C4-2B (cell line): ENCODE data around the gene OXNAD1.

ENCODE experiments used
- H3K27ac ChIP-seq: fragments of 450-650 bp; 2 replicates; pipeline ENCODE4 v1.5.1; 2017
- ZFX ChIP-seq: fragments of 450-650 bp; IDR thresholded peaks from 2 replicates; pipeline ENCODE4 v1.6.1; 2017
- TF ChIP-seq, protein P1 (sequence below): fragments of 450-650 bp; conservative IDR thresholded peaks from 2 replicates; pipeline ENCODE4 v1.5.1; 2017; ENCODE audit warnings: mild to moderate bottlenecking

Gene OXNAD1

DNA sequence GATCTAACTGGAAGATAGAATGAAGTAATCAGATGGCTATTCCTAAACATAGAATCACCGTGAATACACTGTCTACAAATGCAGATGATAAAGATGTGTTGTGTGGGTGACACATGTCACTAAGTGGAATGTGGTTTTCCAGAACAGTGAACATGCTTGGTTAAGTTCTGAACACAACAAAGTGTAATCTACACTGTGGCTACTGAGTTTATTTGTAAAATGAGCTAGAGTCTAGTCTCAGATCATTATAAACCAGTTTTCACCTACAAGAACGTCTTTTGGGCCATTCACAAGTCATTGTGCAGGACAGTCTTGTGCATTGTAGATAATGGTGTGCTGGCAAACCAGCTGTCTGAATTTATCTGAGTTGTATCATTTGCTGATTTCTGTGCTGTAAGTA is 35.3 kb downstream of the OXNAD1 start:
- no peak overlapping the region for H3K27ac ChIP-seq
- TF ChIP-seq, protein P1, sequence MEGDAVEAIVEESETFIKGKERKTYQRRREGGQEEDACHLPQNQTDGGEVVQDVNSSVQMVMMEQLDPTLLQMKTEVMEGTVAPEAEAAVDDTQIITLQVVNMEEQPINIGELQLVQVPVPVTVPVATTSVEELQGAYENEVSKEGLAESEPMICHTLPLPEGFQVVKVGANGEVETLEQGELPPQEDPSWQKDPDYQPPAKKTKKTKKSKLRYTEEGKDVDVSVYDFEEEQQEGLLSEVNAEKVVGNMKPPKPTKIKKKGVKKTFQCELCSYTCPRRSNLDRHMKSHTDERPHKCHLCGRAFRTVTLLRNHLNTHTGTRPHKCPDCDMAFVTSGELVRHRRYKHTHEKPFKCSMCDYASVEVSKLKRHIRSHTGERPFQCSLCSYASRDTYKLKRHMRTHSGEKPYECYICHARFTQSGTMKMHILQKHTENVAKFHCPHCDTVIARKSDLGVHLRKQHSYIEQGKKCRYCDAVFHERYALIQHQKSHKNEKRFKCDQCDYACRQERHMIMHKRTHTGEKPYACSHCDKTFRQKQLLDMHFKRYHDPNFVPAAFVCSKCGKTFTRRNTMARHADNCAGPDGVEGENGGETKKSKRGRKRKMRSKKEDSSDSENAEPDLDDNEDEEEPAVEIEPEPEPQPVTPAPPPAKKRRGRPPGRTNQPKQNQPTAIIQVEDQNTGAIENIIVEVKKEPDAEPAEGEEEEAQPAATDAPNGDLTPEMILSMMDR = no peak
- no peak for TF ChIP-seq ZFX

DNA sequence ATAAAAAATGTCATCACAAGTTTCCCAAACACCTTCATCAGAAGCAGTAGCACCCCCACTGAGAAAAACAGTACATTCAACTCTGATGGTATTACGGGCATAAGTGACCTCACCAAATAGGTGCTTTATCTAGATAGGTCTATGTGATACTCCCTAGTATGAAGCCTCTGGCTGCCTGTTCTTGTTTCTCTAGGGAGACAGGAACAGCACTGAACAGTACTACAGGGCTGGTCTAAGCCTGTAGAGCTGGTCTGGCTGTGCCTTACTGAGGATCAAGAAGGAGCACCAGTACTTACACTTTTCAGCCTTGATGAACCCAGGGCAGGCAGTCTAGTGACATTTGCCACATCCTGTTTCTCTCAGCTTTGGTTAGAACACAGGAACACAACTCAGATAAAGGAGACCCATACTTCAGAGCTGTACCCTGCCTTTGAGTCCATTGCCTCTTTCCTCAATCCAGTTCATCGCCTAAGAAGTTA is 35.9 kb downstream of the OXNAD1 start:
- H3K27ac ChIP-seq = no peak overlapping the region
- TF ChIP-seq, protein P1 = no peak
- no peak for TF ChIP-seq ZFX

DNA sequence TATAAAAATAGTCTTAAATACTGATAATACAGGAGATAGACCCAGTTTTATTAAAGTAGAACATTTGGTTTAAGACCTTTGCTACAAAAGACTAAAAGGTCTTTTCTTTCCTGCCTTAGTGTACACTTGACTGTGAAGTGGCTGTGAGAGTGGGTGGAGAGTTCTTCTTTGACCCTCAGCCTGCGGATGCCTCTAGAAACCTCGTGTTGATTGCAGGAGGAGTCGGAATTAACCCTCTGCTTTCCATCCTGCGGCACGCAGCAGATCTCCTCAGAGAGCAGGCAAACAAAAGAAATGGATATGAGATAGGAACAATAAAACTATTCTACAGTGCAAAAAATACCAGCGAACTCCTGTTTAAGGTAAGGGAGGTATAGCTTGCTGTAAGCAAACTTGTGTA is 36.5 kb downstream of the OXNAD1 start:
- TF ChIP-seq ZFX = no peak
- TF ChIP-seq, protein P1 = no peak
- H3K27ac ChIP-seq = no peak overlapping the region

DNA sequence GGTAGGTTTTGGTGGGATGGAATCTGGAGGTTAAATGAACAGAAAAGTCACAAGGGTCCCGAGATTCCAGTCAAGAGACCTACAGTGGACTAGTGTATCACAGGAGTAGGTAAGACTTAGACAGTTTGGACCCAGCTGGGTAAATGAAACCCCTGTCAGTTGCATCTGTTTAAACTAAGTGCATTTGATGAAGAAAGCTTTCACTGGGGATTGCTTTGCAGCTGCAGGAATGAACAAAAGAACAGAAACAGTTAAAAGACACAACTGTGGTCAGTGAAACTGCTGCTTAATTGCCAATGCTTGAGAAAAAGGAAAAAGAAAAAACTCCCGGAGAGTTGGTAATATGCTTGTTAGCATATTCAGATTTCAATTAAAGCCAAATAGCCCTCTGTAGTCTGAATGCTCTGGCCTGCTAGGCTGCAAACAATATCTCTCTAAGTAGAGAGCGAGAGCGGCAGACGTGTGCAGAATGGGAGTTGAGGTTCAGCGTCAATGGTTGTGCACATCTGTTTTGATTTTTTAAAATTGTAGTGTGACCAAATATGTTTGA is 37.1 kb downstream of the OXNAD1 start:
- H3K27ac ChIP-seq = no peak overlapping the region
- TF ChIP-seq ZFX = no peak
- TF ChIP-seq, protein P1 = no peak

DNA sequence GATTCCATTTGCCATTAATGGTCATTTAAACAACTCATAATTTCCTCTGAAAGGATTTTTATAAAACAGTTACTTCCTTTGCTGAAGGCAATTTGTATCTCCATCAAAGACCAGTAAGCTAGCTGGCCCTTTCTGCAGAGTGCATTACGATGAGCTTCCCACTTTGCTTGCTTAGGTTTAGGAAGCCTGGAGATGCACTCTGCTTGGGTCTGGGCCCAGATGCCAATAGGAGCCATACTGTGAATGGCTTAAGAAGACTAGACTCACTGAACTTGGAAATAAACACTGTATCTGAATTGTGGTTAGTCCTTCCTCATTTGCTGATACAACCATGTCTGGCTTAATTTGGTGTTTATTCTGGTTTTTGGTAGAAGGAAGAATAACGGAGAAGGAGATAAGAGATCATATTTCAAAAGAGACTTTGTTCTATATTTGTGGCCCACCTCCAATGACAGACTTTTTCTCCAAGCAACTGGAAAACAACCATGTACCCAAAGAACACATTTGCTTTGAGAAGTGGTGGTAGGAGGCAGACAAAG is 38.1 kb downstream of the OXNAD1 start:
- no peak overlapping the region for H3K27ac ChIP-seq
- TF ChIP-seq ZFX = no peak

DNA sequence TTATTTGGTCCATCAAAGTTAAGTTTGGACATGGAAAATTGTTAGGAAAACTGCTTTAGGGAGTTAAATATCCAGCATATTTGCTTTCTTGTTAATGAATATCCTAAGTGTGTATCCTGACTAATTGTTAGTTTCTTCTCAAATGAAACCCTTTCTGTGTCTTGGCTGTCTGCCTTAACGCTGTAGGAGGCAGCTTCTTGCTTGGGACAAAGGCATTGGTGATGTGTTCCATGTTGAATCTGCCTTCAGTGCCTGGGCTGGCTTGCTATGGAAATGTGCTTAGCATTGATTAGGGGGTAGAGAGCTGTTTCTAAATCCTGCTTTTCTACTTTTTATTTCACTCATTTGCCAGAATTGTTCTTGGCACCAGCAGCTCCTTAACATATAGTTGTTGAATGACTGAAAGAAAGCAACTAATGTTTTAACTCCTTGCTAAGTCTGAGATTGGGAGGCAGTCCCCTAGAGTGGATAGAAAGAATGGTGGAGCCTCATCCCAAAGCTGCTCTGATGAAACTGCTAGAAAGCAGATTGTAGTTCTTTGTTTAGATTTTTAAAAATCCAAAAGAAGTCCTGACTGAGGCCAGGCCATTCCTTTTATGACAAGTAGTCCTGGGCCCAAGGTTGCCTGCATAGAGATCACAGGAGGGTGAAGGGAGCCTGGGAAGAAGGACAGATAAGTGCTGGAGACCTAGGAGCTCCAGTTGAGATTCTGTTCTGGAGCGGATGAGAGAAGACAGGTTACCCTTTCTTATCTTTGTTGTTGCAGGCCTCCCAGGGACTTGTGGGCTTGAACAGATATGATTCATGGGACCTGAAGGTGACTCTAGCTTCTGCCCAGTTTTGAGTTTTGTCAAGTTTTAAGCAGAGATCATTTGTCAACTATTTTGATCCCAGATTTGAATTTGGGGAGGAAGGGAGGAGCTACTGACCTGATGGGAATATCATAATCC is 39.3 kb downstream of the OXNAD1 start:
- no peak overlapping the region for H3K27ac ChIP-seq
- TF ChIP-seq, protein P1 = no peak
- no peak for TF ChIP-seq ZFX

DNA sequence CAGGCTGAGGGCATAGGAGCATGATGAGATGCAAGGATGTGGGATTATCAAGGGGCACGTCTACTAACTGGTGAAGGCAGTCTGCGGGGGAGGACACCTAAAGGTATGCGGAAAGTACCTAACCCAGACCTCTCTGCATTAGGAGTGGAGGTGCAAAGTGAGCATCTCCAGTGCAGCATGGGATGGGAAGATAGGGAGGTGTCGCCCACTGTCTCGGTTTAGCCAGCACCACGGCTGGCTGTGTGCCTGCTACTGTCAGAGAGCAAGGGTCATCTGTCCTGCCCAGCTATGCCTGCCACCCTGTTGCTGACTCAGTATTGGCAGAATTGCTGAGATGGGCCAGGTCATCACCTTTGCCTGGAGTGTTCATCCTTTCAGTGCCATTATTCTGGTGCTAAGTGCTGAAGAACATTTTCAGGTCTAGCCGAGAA is 40.1 kb downstream of the OXNAD1 start:
- H3K27ac ChIP-seq = no peak overlapping the region
- TF ChIP-seq ZFX = no peak
- TF ChIP-seq, protein P1 = no peak
